Umbilical cord (tissue), 2 donors: Measurements from ENCODE around the gene SFN. TPM values are rescaled to one million over a fixed set of nuclear protein-coding genes. Genes with fewer than 3 reads are reported as not detected.
"Not testable (repeated sequence)": the region's sequence is repeated elsewhere in the genome, so short reads cannot be mapped to it uniquely, and the experiment has no call there.

Experiments
- DNase-seq: peaks from one replicate; pipeline ENCODE4 v3.0.0-alpha.2; 2015; ENCODE audit warnings: low spot score
- total RNA-seq: library from RNA; depleted of rRNA; stranded (reverse); fragments of >200 nt; gene quantifications from one replicate; pipeline ENCODE4 v1.2.3, GENCODE V29; 2014; ENCODE audit warnings: low replicate concordance; ENCODE audit not compliant: insufficient read depth

Gene SFN
- 21.4 TPM for total RNA-seq

GRCh38 chr1:26862781-26863684 lies at the start of gene SFN:
TSS of gene SFN (plus strand) at chr1:26863149. CDS start at chr1:26863213, 64 bp downstream.
- peak; percentile 74 for DNase-seq

GRCh38 chr1:26814377-26814776 lies 48.6 kb upstream of the SFN start:
- DNase-seq: no peak

DNA sequence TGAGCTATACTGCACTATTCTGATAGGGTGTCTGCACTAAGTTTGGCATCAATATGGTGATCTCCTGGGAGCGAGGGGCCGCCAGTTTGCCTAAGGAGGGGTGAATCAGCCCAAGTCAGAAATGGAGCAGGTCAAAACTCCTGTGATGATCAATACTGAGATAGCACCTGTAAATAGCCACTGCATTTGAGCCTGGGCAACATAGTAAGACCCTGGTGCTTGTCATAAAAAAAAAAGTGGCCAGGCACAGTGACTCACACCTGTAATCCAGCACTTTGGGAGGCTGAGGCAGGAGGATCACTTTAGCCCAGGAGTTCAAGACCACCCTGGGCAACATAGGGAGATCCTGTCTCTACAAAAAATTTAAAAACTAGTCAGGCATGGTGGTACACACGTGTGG lies 48.1 kb upstream of the SFN start:
- DNase-seq: no peak

DNA sequence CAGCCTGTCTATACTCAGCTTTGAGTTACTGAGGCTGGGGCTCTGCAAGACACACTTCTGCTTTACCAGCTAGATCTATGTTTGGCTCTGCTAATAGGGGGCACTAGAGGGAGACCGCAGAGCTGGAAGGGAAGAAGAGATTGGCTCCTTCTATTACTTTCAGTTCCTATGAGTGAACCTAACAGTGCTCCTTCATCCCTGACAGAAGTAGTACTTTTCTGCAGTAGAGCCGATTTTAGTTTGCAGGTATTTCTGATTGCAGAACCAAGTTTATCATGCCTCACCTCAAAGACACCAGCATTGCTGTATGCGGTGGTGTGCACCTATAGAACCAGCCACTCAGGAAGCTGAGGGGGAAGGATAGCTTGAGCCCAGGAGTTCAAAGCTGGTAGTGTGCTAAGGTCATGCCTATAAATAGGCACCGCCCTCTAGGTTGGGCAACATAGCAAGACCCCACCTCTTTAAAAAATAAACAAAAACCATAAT lies 42.1 kb upstream of the SFN start:
- peak; percentile 15 for DNase-seq

DNA sequence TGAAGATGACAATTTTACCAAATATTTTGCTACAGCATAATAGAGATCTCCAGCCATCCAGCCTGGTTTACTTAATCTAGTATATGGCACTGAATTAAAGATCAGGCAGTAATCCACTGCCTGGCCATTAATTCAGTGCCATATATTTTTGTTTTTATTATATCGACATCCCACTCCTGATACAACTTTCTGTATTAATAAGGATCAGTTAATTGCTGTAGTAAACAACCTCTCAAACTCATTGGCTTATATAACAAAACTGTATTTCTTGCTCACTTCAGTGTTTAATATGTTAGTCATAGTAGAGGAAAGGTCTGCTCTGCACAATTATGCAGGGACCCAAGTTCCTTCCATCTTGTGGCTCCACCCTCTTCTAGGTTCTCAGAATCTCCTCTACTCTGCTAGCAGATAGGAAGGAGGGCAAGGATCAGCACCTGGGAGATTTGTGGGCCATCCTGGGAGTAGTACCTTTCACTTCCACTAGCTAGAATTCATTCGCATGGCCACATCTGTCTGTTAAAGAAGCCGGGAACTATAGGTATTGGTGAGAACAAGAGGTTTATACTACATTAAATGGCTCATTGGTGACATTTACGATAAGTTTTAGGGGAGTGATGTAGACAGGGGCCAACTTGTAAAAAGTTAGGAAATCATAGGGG lies 40.1 kb upstream of the SFN start:
- no peak for DNase-seq

DNA sequence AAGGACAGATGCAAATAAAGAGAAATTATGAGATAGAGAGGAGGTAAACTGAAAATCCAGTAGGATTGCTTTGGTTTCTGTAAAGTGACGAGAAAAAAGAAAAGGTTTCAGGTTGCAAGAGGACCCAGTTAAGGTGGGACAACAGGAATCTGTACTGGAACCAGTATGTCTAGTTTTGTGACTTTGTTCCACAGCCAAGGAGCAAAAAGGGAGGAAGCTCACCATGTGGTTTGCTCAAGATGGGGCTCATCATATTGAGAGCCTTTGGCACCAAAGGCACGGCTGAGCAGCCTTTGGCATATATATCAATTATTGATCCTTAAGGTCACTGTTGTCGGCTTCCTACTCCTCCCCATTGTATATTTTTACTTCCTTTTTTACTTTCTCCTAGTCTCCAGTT lies 38.2 kb upstream of the SFN start:
- peak; percentile 45 for DNase-seq

DNA sequence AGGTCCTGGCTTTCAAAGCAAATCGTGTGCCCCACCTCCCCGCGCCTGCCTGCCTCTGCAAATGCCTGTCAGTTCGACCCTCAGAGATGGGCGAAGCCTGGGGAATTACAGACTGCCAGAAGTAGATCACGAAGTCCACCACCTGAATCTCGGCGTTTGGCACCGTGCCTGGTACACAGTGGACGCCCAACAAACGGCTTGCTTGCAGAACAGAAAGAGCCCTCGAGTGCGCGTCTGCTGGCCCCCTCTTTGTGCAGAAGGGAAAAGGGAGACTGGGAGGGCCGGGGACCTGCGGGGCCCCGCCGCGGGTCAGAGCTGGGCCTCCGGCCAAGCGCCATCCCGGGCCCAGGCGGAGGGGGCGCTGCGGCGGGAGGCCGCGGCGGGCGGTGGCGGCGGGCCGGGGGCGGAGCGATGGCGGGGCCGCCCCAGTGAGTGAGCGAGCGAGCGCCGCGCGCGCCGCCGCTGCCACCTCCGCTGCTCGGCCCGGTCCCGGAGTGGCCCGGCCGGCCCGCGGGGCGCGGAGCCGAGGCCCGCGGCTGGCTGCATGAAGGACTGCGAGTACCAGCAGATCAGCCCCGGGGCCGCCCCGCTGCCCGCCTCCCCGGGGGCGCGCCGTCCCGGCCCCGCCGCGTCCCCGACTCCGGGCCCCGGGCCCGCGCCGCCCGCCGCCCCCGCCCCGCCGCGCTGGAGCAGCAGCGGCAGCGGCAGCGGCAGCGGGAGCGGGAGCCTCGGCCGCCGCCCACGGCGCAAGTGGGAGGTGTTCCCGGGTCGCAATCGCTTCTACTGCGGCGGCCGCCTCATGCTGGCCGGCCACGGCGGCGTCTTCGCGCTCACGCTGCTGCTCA lies 36.5 kb upstream of the SFN start, which contains the start of gene ZDHHC18:
ZDHHC18 (plus strand) TSS at position 428 of the 845 bp plus-strand sequence; CDS start at position 545, 117 bp downstream.
- peak; percentile 61 for DNase-seq

DNA sequence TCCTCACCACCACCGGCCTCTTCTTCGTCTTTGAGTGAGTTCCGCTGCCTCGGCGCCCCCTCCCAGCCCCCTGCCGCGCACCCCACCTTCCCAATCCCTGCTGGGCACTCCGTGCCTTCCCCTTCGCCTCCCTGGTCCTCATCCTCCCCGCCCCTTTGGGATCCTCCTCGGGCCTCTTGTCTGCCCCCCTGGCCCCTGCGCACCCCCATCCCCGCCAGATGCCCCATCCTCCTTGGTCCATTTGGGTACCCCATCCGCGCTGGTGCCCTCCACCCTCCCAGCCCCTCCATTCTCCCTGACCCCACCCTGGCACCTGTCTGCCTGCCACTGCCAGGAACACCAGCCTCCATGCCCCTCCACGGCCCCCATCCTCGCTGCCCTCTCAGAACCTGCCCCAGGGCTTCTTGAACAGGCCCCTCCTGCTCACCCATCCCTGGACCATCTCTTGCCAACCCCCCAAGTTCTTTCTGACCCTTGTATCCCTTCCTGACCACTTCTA lies 35.8 kb upstream of the SFN start:
- DNase-seq: no peak

DNA sequence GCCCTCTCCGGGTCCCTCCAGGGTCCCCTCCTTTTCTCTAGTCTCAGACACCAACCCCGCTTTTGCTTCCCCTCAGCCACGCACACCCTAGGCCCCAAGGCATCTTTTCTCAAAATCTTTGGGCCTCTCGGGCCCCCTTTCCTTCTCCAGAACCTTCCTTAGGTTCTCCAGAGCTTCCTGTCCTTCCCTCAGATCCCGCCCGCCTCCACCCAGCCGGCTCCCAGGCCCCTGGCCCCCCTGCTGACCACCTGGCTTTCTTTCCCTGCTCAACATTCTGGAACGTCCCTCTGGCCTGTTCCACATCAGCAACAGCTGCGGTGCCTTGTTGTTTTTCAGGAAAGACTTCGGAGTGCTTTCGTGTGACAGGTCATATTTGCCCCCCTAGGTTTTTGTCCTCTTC lies 35.3 kb upstream of the SFN start:
- DNase-seq: no peak

- DNase-seq: peak; percentile 13
Observed at GRCh38 chr1:26828411-26828991, 34.4 kb upstream of the SFN start.

DNA sequence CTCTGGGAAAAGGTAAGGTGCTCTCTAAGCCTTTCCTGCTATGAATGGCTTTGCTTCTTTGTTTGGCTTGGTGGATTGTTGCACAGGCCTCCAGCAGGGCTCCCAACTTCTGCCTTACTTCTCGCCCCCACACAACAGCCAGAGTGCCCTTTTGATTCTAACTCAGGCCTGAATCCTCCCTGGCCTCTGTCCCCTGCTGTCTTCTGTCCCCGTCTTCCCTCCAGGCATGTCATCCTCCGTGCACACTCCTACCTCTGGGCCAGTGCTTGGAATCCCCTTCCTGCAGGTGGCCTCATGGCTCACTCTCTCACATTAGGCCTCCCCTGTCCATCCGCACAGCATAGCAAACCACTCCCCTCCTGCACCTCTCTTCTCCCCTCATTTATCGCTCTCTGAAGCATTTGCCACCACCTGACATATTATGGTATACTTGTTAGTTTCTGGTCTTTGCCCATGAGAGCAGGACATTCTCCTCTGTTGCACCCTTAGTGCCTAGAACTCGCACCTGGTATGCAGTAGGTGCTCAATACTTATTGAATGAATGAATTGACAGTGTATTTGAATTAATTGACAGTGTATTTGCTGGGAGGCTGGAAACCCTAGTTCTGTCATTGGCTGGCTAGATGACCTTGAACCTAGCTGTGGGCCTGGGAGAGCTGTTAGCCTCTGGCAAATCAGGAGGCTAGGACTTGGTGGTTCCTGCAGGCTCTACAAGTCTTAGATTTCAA lies 33.6 kb upstream of the SFN start:
- DNase-seq: no peak

GRCh38 chr1:26831059-26831458 lies 31.9 kb upstream of the SFN start:
- DNase-seq: no peak

GRCh38 chr1:26831546-26832248 lies 31.3 kb upstream of the SFN start:
- no peak for DNase-seq

- DNase-seq: no peak
Observed at GRCh38 chr1:26832249-26832960, 30.5 kb upstream of the SFN start.

- DNase-seq: peak; percentile 47
Observed at GRCh38 chr1:26833432-26834405, 29.2 kb upstream of the SFN start.

- DNase-seq: not testable (repeated sequence)
Observed at GRCh38 chr1:26837665-26838064, 25.3 kb upstream of the SFN start.

DNA sequence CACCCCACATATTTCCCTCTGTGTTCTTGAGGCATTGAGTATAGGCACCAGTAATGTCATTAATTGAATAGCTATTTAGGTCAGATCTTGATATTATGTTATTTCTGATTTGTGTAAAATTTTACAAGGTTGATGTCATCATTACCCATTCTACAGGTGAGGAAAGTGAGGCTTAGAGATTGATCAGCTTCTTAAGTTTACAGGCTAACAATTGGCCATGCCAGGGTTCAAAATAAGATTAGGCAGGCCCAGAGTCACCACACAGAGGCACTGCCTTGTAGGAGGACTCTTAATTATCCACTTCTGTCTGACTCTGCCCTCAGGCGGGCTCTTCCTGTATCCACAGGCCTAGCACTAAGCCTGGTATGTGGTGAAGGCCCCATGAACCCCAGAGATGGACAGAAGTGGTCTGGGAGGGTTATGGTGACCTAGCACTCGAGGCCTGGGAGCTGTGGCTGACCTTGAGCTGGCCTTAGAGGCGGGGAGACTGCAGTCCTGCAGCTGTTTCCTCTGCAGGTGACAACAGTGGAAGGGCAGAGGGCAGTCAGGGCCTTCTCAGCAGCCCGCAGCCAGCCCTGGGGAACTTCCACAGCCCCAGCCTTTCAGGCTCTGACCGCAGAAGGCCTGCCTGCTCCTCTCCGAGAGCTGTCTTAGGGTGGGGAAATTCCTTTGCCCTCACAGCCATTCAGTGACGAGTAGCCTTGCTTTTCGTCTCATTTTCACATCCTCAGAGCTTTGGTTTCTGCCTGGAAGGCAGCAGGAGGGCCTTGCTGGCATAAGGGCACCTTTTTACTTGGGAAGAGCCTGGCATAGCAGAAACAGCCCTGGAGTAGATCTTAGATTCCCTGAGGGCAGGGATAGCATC lies 24.2 kb upstream of the SFN start:
- DNase-seq: no peak
